ENCODE measurements around the gene SQOR.
A peak's percentile ranks its signal among the peaks of the same experiment; 100 is the strongest.
"Not testable (repeated sequence)": the region's sequence is repeated elsewhere in the genome, so short reads cannot be mapped to it uniquely, and the experiment has no call there.

SQOR gene

GRCh38 chr15:45630917-45631691 lies 3.7 kb upstream of the SQOR start:
- no peak for DNase-seq (ENCODE audit: extremely low read depth in 1 of 2, low read depth in 1 of 2)

- no peak for DNase-seq (ENCODE audit: extremely low read depth in 1 of 2, low read depth in 1 of 2)
These were observed 3.1 kb upstream of the SQOR start for GRCh38 chr15:45631776-45632175.

- peak in 1 of 2 donors; percentile 57 for DNase-seq (ENCODE audit: extremely low read depth in 1 of 2, low read depth in 1 of 2)
These were observed 386 bp downstream of the SQOR start for GRCh38 chr15:45635191-45635638.

- DNase-seq (ENCODE audit: extremely low read depth in 1 of 2, low read depth in 1 of 2), result no peak
These were observed 999 bp downstream of the SQOR start for GRCh38 chr15:45635763-45636292.

GRCh38 chr15:45637141-45637540 lies 2.3 kb downstream of the SQOR start:
- DNase-seq (ENCODE audit: extremely low read depth in 1 of 2, low read depth in 1 of 2), result no peak

- no peak for DNase-seq (ENCODE audit: extremely low read depth in 1 of 2, low read depth in 1 of 2)
These were observed 2.8 kb downstream of the SQOR start for GRCh38 chr15:45637552-45638033.

- no peak for DNase-seq (ENCODE audit: extremely low read depth in 1 of 2, low read depth in 1 of 2)
These were observed 5.8 kb downstream of the SQOR start for GRCh38 chr15:45640616-45641015.

GRCh38 chr15:45641374-45641781 lies 6.5 kb downstream of the SQOR start:
- no peak for DNase-seq (ENCODE audit: extremely low read depth in 1 of 2, low read depth in 1 of 2)

GRCh38 chr15:45641999-45642932 lies 7.4 kb downstream of the SQOR start:
- DNase-seq (ENCODE audit: extremely low read depth in 1 of 2, low read depth in 1 of 2), result no peak

- no peak for DNase-seq (ENCODE audit: extremely low read depth in 1 of 2, low read depth in 1 of 2)
These were observed 9.6 kb downstream of the SQOR start for GRCh38 chr15:45644437-45644836.

- no peak for DNase-seq (ENCODE audit: extremely low read depth in 1 of 2, low read depth in 1 of 2)
These were observed 10.5 kb downstream of the SQOR start for GRCh38 chr15:45645026-45645980.

GRCh38 chr15:45646220-45646619 lies 11.4 kb downstream of the SQOR start:
- DNase-seq (ENCODE audit: extremely low read depth in 1 of 2, low read depth in 1 of 2), result no peak

- no peak for DNase-seq (ENCODE audit: extremely low read depth in 1 of 2, low read depth in 1 of 2)
These were observed 13.0 kb downstream of the SQOR start for GRCh38 chr15:45647828-45648227.

- no peak for DNase-seq (ENCODE audit: extremely low read depth in 1 of 2, low read depth in 1 of 2)
These were observed 13.8 kb downstream of the SQOR start for GRCh38 chr15:45648521-45649200.

- not testable (repeated sequence) for DNase-seq (ENCODE audit: extremely low read depth in 1 of 2, low read depth in 1 of 2)
These were observed 15.2 kb downstream of the SQOR start for GRCh38 chr15:45650007-45650406.

GRCh38 chr15:45650889-45651525 lies 16.2 kb downstream of the SQOR start:
- no peak for DNase-seq (ENCODE audit: extremely low read depth in 1 of 2, low read depth in 1 of 2)

GRCh38 chr15:45653702-45654424 lies 19.0 kb downstream of the SQOR start:
- no peak for DNase-seq (ENCODE audit: extremely low read depth in 1 of 2, low read depth in 1 of 2)

GRCh38 chr15:45654749-45655148 lies 19.9 kb downstream of the SQOR start:
- DNase-seq (ENCODE audit: extremely low read depth in 1 of 2, low read depth in 1 of 2), result no peak

GRCh38 chr15:45657254-45657653 lies 22.4 kb downstream of the SQOR start:
- no peak for DNase-seq (ENCODE audit: extremely low read depth in 1 of 2, low read depth in 1 of 2)

Data from activated CD8-positive, alpha-beta memory T cell treated with anti-CD3 and anti-CD28 coated beads for 1 hour (primary cell).